ENCODE measurements around the gene GH1.
"Not testable (repeated sequence)": the region's sequence is repeated elsewhere in the genome, so short reads cannot be mapped to it uniquely, and the experiment has no call there.

Gene GH1

DNA sequence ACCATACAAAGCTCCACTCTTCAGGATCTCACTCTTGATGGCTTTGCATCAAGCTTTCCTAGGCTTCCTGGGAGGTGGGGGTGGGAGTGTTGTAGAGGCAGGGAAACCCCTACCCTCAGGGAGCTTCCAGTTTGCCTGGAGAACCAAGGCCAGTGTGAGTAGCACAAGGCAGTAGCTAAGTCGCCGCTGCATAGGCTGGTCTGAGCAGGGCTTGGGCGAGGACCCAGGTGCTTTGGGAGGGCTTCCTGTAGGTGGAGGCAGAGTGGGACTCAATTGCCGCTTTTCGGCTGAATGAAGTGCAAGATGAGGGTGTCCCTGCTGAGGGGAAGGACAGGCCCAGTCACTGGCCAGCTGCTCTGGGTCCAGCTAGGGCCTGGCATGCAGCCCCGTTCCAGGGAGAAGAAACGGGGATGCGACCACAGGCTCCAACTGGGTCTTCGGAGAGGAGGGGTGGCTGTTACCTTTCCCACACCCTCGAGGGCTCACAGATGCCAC, 9.6 kb upstream of the GH1 start:
- in situ Hi-C loops (cut with HindIII; ENCODE audit: low sequenced_read_pairs) = loop anchor here (5.0 kb wide), 3 partner anchors 64 to 149 kb away; no protein-coding TSS in a partner anchor

DNA sequence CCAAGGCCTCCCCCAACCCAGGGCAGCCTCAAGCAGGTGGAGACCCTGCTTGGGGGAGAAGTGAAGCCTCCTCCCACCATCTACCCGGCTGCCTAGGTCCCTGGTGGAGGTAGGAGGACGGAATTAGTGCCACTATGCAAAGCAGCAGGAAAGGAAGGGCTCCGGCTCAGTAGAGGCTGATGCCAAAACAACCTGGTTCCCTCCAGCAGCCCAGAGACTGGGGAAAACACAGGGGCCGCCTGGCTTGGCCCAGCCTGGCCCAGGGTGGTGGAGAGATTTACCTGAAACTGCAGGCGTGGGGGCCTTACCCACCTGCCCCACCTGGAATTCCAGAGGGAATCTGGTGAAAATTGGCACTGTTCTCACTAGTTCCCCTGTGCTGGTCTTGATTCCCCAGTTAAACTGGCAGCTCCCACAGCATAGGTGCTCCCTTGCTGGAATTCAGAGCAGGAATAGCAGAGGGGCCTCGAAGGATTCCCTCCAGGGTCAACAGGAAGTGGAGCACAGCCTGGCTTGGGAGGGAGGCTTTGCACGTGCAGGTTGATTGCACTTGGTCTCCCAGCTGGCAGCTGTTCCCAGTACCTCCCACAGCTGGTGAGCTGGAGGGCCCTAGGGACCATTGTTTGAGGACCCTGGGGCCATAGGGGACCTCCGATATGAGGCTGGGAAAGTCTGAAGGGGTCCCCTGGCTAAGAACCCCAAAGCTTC, 9.0 kb upstream of the GH1 start:
- in situ Hi-C loops (cut with HindIII; ENCODE audit: low sequenced_read_pairs) = loop anchor here (5.0 kb wide), 3 partner anchors 65 to 150 kb away; no protein-coding TSS in a partner anchor

DNA sequence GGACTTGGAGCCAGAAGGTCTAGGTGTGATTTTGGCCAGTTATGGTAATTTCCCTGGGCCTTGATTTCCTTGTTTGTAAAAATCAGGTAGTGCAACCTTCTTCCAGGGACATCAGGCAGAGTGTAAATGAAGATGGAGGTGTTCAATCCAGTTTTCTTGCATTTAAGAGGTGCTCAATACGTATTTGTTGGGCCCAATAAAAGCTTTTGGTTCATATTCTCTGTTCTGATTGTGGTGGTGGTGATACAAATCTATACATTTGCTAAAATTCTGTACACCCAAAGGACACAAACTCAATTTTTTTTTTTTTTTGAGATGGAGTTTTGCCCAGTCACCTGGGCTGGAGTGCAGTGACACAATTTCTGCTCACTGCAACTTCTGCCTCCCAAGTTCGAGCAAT, 7.5 kb upstream of the GH1 start:
- in situ Hi-C loops (cut with HindIII; ENCODE audit: low sequenced_read_pairs) = loop anchor here (5.0 kb wide), 3 partner anchors 66 to 151 kb away; no protein-coding TSS in a partner anchor

DNA sequence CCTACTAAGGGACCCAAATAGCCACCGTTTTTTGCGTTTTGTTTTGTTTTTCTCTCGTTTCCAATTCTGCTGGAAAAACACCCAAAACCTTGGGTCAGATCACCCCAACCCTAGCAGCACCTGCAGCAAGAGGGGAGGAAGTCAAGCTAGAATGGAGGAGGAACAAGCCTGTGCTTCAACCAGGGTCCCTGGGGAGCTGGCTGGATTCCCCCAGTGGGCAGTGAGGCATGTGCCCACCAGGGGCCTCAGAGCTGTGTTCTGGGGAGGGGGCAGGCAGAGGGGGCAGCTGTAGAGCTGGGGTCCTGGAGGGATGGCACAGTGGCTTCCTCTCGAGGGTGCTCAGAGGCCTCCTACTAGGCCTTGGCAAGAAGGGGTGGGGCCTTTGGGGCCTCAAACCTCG, 7.0 kb upstream of the GH1 start:
- in situ Hi-C loops (cut with HindIII; ENCODE audit: low sequenced_read_pairs) = loop anchor here (5.0 kb wide), 3 partner anchors 67 to 152 kb away; no protein-coding TSS in a partner anchor

DNA sequence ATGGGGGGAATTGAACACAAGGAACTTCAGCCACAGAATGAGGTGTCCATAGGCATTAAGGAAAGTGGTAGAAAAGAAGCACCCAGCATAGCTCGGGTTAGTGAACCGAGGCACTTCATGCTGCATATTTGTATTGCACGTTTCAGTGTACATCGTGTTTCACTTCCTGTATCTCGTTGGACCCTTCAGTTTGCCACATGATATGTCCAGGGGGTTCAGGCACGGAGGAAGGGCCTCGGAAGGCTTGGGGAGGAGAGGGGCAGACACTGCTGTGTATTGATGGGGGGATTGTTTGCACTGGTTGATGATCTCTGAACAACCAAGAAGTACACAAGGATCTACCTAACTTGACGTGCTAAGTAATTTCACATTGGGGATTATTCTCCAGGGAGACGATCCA, 3.8 kb upstream of the GH1 start:
- in situ Hi-C loops (cut with HindIII; ENCODE audit: low sequenced_read_pairs) = not testable (repeated sequence)

DNA sequence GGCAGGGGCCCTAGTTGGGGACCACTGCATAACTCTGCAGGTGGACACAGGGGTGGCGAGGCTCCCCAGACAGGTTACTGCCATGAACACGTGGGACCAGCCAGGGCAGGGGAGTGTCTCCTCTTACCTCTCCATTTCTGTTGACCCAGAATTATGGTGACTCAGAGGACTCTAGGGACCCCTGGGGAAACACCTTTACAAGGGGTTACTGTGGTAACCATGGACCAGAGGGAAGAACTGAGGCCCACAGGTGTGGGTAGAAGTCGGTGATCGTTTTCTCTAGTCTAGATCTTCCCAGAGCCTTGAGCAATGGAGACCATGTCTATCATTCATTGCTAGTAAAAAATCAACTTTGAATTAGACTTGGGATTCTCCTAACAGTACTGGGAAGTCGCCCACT, 2.1 kb upstream of the GH1 start:
- in situ Hi-C loops (cut with HindIII; ENCODE audit: low sequenced_read_pairs) = not testable (repeated sequence)

DNA sequence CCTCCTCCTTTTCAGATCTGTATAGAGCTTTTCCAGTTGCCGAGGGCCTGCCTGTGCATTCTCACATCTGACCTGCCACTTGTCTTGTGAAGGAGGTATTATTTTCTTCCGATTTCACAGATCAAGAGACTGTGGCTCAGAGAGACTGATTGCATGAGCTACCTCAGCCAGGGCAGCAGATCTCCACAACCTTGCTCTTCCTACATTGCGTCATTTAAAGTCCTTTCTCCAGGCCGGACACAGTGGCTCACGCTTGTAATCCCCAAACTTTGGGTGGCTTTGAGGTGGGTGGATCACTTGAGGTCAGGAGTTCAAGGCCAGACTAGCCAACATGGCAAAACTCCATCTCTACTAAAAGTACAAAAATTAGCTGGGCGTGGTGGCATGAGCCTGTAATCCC, 1.4 kb upstream of the GH1 start:
- in situ Hi-C loops (cut with HindIII; ENCODE audit: low sequenced_read_pairs) = not testable (repeated sequence)

DNA sequence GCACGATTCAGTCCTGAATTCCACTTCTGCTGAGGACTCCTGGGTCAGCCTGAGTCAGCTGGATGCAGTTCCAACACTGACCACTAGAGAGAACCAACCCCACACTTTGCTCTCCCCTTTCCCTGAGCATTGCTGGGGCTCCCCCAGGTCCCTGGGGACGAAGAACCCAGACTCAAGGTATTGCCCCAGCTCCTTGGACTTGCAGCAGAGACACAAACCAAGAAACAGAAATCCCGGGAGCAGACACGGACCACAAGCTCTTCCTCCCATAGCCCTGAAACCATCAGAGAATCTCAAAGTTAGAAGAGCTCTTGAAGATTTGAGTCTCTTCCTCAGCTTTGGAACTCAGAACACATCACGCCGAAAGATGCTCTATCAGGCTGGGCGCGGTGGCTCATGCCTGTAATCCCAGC, 678 bp upstream of the GH1 start:
- in situ Hi-C loops (cut with HindIII; ENCODE audit: low sequenced_read_pairs) = no loop called here

DNA sequence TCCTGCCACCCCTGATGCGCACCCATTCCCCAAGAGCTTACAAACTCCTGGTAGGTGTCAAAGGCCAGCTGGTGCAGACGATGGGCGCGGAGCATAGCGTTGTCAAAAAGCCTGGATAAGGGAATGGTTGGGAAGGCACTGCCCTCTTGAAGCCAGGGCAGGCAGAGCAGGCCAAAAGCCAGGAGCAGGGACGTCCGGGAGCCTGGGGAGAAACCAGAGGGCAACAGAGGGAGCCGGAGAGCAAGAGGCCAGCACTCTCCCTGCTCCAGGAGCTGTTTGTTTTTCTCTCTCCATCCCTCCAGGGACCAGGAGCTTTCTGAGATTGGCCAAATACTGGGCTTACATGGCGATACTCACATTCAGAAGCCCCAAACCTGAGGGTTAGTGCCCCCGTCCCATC, 334 bp downstream of the GH1 start:
- in situ Hi-C loops (cut with HindIII; ENCODE audit: low sequenced_read_pairs) = no loop called here

DNA sequence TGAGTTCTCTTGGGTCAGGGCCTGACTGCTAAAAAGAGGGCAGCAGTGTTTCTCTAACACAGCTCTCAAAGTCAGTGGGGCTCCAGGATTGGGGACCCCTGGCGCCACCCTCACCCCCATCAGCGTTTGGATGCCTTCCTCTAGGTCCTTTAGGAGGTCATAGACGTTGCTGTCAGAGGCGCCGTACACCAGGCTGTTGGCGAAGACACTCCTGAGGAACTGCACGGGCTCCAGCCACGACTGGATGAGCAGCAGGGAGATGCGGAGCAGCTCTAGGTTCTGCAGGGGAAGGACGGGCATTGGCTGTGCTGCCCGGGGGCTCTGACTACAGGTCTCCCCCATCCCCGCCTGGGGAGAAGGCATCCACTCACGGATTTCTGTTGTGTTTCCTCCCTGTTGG, 993 bp downstream of the GH1 start:
- in situ Hi-C loops (cut with HindIII; ENCODE audit: low sequenced_read_pairs) = no loop called here

DNA sequence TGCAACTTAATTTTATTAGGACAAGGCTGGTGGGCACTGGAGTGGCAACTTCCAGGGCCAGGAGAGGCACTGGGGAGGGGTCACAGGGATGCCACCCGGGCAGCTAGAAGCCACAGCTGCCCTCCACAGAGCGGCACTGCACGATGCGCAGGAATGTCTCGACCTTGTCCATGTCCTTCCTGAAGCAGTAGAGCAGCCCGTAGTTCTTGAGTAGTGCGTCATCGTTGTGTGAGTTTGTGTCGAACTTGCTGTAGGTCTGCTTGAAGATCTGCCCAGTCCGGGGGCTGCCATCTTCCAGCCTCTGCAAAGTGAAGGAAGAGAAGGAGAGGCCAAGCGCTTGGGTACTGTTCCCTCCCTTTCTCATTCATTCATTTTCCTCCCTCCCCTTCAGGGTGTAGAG, 1.4 kb downstream of the GH1 start:
- in situ Hi-C loops (cut with HindIII; ENCODE audit: low sequenced_read_pairs) = not testable (repeated sequence)

DNA sequence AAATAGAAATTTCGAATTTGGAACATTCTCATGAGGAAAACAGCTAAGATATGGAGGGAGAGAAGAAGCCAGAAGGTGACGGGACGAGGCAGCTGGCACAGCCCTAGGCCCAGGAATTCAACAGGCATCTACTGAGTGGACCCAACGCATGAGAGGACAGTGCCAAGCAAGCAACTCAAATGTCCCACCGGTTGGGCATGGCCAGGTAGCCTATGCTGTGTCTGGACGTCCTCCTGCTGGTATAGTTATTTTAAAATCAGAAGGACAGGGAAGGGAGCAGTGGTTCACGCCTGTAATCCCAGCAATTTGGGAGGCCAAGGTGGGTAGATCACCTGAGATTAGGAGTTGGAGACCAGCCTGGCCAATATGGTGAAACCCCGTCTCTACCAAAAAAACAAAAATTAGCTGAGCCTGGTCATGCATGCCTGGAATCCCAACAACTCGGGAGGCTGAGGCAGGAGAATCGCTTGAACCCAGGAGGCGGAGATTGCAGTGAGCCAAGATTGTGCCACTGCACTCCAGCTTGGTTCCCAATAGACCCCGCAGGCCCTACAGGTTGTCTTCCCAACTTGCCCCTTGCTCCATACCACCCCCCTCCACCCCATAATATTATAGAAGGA, 2.0 kb downstream of the GH1 start:
- in situ Hi-C loops (cut with HindIII; ENCODE audit: low sequenced_read_pairs) = no loop called here

DNA sequence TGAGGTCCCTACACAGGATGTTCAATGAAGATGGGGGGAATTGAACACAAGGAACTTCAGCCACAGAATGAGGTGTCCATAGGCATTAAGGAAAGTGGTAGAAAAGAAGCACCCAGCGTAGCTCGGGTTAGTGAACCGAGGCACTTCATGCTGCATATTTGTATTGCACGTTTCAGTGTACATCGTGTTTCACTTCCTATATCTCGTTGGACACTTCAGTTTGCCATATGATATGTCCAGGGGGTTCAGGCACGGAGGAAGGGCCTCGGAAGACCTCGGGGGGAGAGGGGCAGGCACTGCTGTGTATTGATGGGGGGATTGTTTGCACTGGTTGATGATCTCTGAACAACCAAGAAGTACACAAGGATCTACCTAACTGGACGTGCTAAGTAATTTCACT, 2.9 kb downstream of the GH1 start:
- in situ Hi-C loops (cut with HindIII; ENCODE audit: low sequenced_read_pairs) = not testable (repeated sequence)

DNA sequence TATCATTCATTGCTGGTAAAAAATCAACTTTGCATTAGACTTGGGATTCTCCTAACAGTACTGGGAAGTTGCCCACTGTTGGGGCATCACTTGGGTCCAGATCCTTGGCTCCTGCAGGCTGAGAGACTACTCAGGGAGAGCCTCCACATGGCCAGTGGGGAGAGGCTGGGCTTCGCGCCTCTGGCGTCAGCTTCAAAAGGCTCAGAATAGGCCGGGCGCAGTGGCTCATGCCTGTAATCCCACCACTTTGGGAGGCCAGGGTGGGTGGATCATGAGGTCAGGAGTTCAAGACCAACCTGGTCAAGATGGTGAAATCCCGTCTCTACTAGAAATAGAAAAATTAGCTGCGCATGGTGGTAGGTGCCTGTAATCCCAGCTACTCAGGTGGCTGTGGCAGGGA, 4.2 kb downstream of the GH1 start:
- in situ Hi-C loops (cut with HindIII; ENCODE audit: low sequenced_read_pairs) = no loop called here

DNA sequence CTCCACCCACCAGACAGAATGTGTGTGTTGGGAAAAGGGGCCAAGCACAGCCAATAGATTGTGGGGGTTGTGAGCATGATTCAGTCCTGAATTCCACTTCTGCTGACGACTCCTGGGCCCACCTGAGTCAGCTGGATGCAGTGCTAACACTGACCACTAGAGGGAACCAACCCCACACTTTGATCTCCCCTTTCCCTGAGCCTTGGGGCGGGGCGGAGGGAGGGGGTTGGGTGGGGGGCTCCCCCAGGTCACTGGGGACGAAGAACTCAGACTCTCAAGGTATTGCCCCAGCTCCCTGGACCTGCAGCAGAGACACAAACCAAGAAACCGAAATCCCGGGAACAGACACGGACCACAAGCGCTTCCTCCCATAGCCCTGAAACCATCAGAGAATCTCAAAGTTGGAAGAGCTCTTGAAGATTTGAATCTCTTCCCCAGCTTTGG, 7.0 kb downstream of the GH1 start:
- in situ Hi-C loops (cut with HindIII; ENCODE audit: low sequenced_read_pairs) = no loop called here

DNA sequence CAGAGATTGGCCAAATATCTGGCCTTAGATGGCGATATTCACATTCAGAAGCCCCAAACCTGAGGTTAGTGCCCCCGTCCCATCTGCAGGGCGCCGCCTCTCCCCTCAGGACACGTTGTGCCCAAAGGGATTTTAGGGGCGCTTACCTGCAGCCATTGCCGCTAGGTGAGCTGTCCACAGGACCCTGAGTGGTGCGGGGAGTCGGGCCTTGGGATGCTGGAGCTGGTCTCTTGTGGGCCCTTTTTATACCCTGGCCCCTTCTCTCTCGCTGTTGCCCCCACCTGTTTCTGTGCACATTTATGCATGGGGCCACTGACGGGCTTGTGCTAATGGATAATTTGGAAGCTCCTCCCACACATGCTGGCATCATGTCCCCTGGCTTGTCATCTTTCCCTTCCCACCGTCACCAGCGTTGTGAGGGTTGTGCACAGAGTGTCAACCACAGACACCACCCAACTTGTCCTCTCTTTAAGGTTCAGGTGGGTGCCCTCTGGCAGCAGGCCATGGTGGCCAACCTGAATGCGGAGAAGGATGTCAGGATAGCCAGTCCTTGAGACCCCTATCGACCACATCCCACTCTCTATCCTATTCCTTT, 7.5 kb downstream of the GH1 start, which contains the start of gene CSHL1:
CSHL1 (minus strand) TSS at position 218 of the 595 bp plus-strand sequence; CDS start at position 156, 62 bp downstream.
- in situ Hi-C loops (cut with HindIII; ENCODE audit: low sequenced_read_pairs) = no loop called here

DNA sequence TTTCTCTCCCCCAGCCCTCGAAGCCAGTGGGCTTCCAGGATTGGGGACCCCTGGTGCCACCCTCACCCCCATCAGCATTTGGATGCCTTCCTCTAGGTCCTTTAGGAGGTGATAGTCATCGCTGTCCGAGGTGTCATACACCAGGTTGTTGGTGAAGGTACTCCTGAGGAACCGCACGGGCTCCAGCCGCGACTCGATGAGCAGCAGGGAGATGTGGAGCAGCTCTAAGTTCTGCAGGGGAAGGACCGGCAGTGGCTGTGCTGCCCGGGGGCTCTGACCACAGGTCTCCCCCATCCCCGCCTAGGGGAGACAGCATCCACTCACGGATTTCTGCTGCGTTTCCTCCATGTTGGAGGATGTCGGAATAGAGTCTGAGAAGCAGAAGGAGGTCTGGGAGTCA, 8.5 kb downstream of the GH1 start:
- in situ Hi-C loops (cut with HindIII; ENCODE audit: low sequenced_read_pairs) = no loop called here

DNA sequence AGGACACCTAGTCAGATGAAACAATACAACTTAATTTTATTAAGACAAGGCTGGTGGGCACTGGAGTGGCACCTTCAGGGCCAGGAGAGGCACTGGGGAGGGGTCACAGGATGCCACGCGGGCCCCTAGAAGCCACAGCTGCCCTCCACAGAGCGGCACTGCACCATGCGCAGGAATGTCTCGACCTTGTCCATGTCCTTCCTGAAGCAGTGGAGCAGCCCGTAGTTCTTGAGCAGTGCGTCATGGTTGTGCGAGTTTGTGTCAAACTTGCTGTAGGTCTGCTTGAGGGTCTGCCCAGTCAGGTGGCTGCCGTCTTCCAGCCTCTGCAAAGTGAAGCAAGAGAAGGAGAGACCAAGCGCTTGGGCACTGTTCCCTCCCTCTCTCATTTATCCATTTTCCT, 9.1 kb downstream of the GH1 start:
- in situ Hi-C loops (cut with HindIII; ENCODE audit: low sequenced_read_pairs) = not testable (repeated sequence)

DNA sequence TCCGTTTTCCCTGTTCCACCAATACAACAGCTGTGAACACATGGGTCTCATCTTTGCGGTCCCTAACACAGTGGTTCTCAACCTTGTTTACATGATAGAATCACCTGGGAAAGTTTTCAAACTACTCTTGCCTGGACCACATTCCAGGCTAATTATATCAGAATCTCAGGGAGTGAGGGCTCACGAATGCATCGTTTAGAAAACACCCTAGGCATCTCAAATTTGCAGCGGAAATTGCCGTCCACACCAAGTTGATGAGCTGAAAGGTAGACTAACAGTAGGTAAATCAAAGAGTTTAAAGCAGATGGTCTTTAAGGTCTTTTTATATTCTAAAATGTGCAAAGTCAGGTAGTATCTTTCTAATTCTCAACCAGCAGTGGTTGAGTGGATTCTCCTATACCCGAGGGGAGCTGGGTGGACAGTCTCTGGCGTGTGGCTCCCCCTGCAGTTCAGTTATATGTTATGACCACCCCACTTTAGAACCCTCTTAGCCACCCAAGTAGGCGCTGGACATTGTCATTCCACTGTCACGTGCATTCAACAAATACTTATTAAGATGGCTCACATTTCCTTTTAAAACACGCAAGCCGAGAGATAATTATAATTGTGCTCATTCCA, 11.4 kb downstream of the GH1 start:
- in situ Hi-C loops (cut with HindIII; ENCODE audit: low sequenced_read_pairs) = not testable (repeated sequence)

DNA sequence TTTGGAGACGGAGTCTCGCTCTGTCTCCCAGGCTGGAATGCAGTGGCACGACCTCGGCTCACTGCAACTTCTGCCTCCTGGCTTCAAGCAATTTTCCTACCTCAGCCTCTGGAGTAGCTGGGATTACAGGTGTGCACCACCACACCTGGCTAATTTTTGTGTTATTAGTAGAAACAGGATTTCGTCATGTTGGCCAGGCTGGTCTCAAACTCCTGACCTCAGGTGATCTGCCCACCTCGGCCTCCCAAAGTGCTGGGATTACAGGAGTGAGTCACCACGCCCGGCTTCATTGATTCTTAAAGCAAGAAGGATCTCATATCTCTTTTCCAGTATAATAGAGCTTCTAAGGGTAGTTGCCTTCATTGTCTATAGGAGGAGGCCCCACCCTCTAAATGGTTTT, 13.8 kb downstream of the GH1 start:
- in situ Hi-C loops (cut with HindIII; ENCODE audit: low sequenced_read_pairs) = not testable (repeated sequence)

DNA sequence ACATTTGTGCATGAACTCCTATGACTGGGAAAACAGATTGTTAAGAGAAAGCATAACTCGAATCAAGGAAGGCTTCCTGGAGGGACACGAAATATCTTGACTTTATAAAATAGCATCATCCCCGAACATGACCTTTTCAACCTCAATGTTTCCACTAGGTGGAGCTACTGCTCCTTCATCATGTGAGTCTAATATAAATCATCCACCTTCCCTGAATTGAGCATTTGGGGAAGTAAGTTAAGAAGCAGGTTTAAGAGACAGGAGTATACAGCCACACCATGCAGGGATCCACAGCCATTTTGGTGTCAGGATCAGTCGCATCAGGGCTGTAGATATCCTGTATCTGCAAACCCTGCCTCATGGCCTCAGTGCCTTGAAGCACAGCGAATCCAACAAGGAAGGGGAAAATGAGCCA, 14.8 kb downstream of the GH1 start:
- in situ Hi-C loops (cut with HindIII; ENCODE audit: low sequenced_read_pairs) = not testable (repeated sequence)

Data from endothelial cell of hepatic sinusoid (primary cell).